Measurements from ENCODE around the gene TAAR8.

TAAR8 gene, protein sequence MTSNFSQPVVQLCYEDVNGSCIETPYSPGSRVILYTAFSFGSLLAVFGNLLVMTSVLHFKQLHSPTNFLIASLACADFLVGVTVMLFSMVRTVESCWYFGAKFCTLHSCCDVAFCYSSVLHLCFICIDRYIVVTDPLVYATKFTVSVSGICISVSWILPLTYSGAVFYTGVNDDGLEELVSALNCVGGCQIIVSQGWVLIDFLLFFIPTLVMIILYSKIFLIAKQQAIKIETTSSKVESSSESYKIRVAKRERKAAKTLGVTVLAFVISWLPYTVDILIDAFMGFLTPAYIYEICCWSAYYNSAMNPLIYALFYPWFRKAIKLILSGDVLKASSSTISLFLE

GRCh38 chr6:132552372-132552771 is at the start of gene TAAR8:
Gene TAAR8, plus strand, starts transcription at chr6:132552672. Its CDS starts 21 bp downstream, at chr6:132552693.
- no peak for ATAC-seq
- TF ChIP-seq ZC3H10 (CRISPR knock-in tag; IDR thresholded peaks at IDR 0.05), result no peak
- TF ChIP-seq ZFP30 (CRISPR knock-in tag; IDR thresholded peaks at IDR 0.05), result no peak
- no peak for TF ChIP-seq ZNF70 (CRISPR knock-in tag; IDR thresholded peaks at IDR 0.05)
- TF ChIP-seq, protein P1, sequence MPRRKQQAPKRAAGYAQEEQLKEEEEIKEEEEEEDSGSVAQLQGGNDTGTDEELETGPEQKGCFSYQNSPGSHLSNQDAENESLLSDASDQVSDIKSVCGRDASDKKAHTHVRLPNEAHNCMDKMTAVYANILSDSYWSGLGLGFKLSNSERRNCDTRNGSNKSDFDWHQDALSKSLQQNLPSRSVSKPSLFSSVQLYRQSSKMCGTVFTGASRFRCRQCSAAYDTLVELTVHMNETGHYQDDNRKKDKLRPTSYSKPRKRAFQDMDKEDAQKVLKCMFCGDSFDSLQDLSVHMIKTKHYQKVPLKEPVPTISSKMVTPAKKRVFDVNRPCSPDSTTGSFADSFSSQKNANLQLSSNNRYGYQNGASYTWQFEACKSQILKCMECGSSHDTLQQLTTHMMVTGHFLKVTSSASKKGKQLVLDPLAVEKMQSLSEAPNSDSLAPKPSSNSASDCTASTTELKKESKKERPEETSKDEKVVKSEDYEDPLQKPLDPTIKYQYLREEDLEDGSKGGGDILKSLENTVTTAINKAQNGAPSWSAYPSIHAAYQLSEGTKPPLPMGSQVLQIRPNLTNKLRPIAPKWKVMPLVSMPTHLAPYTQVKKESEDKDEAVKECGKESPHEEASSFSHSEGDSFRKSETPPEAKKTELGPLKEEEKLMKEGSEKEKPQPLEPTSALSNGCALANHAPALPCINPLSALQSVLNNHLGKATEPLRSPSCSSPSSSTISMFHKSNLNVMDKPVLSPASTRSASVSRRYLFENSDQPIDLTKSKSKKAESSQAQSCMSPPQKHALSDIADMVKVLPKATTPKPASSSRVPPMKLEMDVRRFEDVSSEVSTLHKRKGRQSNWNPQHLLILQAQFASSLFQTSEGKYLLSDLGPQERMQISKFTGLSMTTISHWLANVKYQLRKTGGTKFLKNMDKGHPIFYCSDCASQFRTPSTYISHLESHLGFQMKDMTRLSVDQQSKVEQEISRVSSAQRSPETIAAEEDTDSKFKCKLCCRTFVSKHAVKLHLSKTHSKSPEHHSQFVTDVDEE (CRISPR knock-in tag; IDR thresholded peaks at IDR 0.05), result no peak
- TF ChIP-seq ZNF565 (CRISPR knock-in tag; conservative IDR thresholded peaks at IDR 0.05; ENCODE audit: low read depth), result no peak
- no peak for TF ChIP-seq SNAI2 (CRISPR knock-in tag; IDR thresholded peaks at IDR 0.05)
- TF ChIP-seq ISL1 (CRISPR knock-in tag; IDR thresholded peaks at IDR 0.05), result no peak
- TF ChIP-seq ARNTL (CRISPR knock-in tag; IDR thresholded peaks at IDR 0.05; ENCODE audit: borderline replicate concordance, low read depth), result no peak
- TF ChIP-seq PPARA (CRISPR knock-in tag; IDR thresholded peaks at IDR 0.05; ENCODE audit: borderline replicate concordance), result no peak

- TF ChIP-seq SNAI2 (CRISPR knock-in tag; IDR thresholded peaks at IDR 0.05) (no peak), CSDC2 (CRISPR knock-in tag; IDR thresholded peaks at IDR 0.05) (no peak), ZNF565 (CRISPR knock-in tag; conservative IDR thresholded peaks at IDR 0.05; ENCODE audit: low read depth) (no peak), PPARA (CRISPR knock-in tag; IDR thresholded peaks at IDR 0.05; ENCODE audit: borderline replicate concordance) (no peak), ZNF8 (CRISPR knock-in tag; IDR thresholded peaks at IDR 0.05) (no peak), ISL1 (CRISPR knock-in tag; IDR thresholded peaks at IDR 0.05) (no peak), ARNTL (CRISPR knock-in tag; IDR thresholded peaks at IDR 0.05; ENCODE audit: borderline replicate concordance, low read depth) (no peak), ZFP30 (CRISPR knock-in tag; IDR thresholded peaks at IDR 0.05) (no peak), TOX (CRISPR knock-in tag; IDR thresholded peaks at IDR 0.05; ENCODE audit: borderline replicate concordance) (no peak), ZC3H10 (CRISPR knock-in tag; IDR thresholded peaks at IDR 0.05) (no peak), BACH2 (CRISPR knock-in tag; IDR thresholded peaks at IDR 0.05; ENCODE audit: borderline replicate concordance) (no peak), OSR1 (CRISPR knock-in tag; IDR thresholded peaks at IDR 0.05) (no peak), ESRRG (CRISPR knock-in tag; IDR thresholded peaks at IDR 0.05) (no peak), RARB (CRISPR knock-in tag; IDR thresholded peaks at IDR 0.05) (no peak)
- TF ChIP-seq, protein P1 (CRISPR knock-in tag; IDR thresholded peaks at IDR 0.05), result no peak
- TF ChIP-seq, protein P2, sequence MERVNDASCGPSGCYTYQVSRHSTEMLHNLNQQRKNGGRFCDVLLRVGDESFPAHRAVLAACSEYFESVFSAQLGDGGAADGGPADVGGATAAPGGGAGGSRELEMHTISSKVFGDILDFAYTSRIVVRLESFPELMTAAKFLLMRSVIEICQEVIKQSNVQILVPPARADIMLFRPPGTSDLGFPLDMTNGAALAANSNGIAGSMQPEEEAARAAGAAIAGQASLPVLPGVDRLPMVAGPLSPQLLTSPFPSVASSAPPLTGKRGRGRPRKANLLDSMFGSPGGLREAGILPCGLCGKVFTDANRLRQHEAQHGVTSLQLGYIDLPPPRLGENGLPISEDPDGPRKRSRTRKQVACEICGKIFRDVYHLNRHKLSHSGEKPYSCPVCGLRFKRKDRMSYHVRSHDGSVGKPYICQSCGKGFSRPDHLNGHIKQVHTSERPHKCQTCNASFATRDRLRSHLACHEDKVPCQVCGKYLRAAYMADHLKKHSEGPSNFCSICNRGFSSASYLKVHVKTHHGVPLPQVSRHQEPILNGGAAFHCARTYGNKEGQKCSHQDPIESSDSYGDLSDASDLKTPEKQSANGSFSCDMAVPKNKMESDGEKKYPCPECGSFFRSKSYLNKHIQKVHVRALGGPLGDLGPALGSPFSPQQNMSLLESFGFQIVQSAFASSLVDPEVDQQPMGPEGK (CRISPR knock-in tag; IDR thresholded peaks at IDR 0.05; ENCODE audit: borderline replicate concordance), result no peak
- TF ChIP-seq, protein P3, sequence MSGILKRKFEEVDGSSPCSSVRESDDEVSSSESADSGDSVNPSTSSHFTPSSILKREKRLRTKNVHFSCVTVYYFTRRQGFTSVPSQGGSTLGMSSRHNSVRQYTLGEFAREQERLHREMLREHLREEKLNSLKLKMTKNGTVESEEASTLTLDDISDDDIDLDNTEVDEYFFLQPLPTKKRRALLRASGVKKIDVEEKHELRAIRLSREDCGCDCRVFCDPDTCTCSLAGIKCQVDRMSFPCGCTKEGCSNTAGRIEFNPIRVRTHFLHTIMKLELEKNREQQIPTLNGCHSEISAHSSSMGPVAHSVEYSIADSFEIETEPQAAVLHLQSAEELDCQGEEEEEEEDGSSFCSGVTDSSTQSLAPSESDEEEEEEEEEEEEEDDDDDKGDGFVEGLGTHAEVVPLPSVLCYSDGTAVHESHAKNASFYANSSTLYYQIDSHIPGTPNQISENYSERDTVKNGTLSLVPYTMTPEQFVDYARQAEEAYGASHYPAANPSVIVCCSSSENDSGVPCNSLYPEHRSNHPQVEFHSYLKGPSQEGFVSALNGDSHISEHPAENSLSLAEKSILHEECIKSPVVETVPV (CRISPR knock-in tag; IDR thresholded peaks at IDR 0.05), result no peak
- ATAC-seq, result no peak
Measured at GRCh38 chr6:132504757-132505156, 47.7 kb upstream of the TAAR8 start.

DNA sequence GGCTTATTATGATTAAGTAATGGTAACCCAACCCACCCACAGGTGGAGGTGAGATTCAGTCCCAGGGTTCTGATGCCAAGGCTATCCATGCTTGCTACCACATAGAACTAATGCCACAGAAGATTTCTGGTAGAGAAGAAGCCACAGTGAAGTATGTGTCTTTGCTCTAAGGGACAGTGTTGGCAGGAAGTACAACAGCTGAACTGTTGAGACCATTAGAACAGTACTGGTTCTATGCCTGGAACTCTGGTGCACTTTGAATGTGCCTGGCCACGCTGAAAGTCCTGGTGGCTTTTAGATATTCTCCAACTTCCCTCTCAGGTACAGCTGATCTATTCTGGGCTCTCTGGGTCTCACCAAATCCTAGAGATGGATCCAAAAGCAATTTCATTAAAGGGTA is 47.3 kb upstream of the TAAR8 start:
- no peak for ATAC-seq
- TF ChIP-seq SNAI2 (CRISPR knock-in tag; IDR thresholded peaks at IDR 0.05) (no peak), BACH2 (CRISPR knock-in tag; IDR thresholded peaks at IDR 0.05; ENCODE audit: borderline replicate concordance) (no peak), POU6F1 (CRISPR knock-in tag; IDR thresholded peaks at IDR 0.05; ENCODE audit: borderline replicate concordance, low read depth) (no peak), TOX (CRISPR knock-in tag; IDR thresholded peaks at IDR 0.05; ENCODE audit: borderline replicate concordance) (no peak), CREB5 (CRISPR knock-in tag; IDR thresholded peaks at IDR 0.05; ENCODE audit: low read depth) (no peak), ZFP30 (CRISPR knock-in tag; IDR thresholded peaks at IDR 0.05) (no peak), ISL1 (CRISPR knock-in tag; IDR thresholded peaks at IDR 0.05) (no peak), CSDC2 (CRISPR knock-in tag; IDR thresholded peaks at IDR 0.05) (no peak), ZNF70 (CRISPR knock-in tag; IDR thresholded peaks at IDR 0.05) (no peak), ZNF8 (CRISPR knock-in tag; IDR thresholded peaks at IDR 0.05) (no peak), ZFP3 (CRISPR knock-in tag; IDR thresholded peaks at IDR 0.05) (no peak), ESRRG (CRISPR knock-in tag; IDR thresholded peaks at IDR 0.05) (no peak), PPARA (CRISPR knock-in tag; IDR thresholded peaks at IDR 0.05; ENCODE audit: borderline replicate concordance) (no peak), ZC3H10 (CRISPR knock-in tag; IDR thresholded peaks at IDR 0.05) (no peak)
- TF ChIP-seq, protein P3 (CRISPR knock-in tag; IDR thresholded peaks at IDR 0.05), result no peak
